GM18505 (cell line): ENCODE results near the gene RBMS3.
A peak's percentile ranks its signal among the peaks of the same experiment; 100 is the strongest.
"Not testable (repeated sequence)": the region's sequence is repeated elsewhere in the genome, so short reads cannot be mapped to it uniquely, and the experiment has no call there.

Source experiments
- ATAC-seq: cut with Tn5 transposase; IDR thresholded peaks from one replicate; pipeline ENCODE4 v1.9.1; 2021; ENCODE audit not compliant: unreplicated experiment
- POLR2A ChIP-seq: IDR thresholded peaks from 4 replicates; pipeline ENCODE4 v1.6.1; 2011; ENCODE audit warnings: borderline replicate concordance; ENCODE audit not compliant: insufficient read depth, insufficient read length; ENCODE audit errors: extremely low read depth

RBMS3 gene

GRCh38 chr3:29653680-29654079, 372.8 kb downstream of the RBMS3 start:
- no peak for ATAC-seq
- no peak for TF ChIP-seq POLR2A

- no peak for ATAC-seq
- no peak for TF ChIP-seq POLR2A
These were observed 374.3 kb downstream of the RBMS3 start for GRCh38 chr3:29655015-29655747.

- no peak for ATAC-seq
- no peak for TF ChIP-seq POLR2A
These were observed 384.8 kb downstream of the RBMS3 start for GRCh38 chr3:29665688-29666087.

GRCh38 chr3:29668233-29668632, 387.4 kb downstream of the RBMS3 start:
- no peak for ATAC-seq
- TF ChIP-seq POLR2A: no peak

GRCh38 chr3:29668728-29669127, 387.9 kb downstream of the RBMS3 start:
- no peak for ATAC-seq
- no peak for TF ChIP-seq POLR2A

- not testable (repeated sequence) for ATAC-seq
These were observed 389.6 kb downstream of the RBMS3 start for GRCh38 chr3:29670476-29670875.

GRCh38 chr3:29677421-29677820, 396.6 kb downstream of the RBMS3 start:
- TF ChIP-seq POLR2A: no peak
- ATAC-seq: no peak

- TF ChIP-seq POLR2A: no peak
These were observed 399.1 kb downstream of the RBMS3 start for GRCh38 chr3:29679944-29680343.

GRCh38 chr3:29683018-29683993, 402.4 kb downstream of the RBMS3 start:
- ATAC-seq: peak; percentile 44
- TF ChIP-seq POLR2A: no peak

More at GRCh38 chr3:29679944-29680343, 399.1 kb downstream of the RBMS3 start:
- no peak for ATAC-seq

GRCh38 chr3:29686889-29687592, 406.2 kb downstream of the RBMS3 start:
- ATAC-seq: peak; percentile 93
- no peak for TF ChIP-seq POLR2A

GRCh38 chr3:29690686-29691353, 409.9 kb downstream of the RBMS3 start:
- no peak for TF ChIP-seq POLR2A
- no peak for ATAC-seq

- no peak for ATAC-seq
- no peak for TF ChIP-seq POLR2A
These were observed 413.0 kb downstream of the RBMS3 start for GRCh38 chr3:29693863-29694262.

GRCh38 chr3:29694331-29694730, 413.5 kb downstream of the RBMS3 start:
- no peak for ATAC-seq
- TF ChIP-seq POLR2A: no peak

- TF ChIP-seq POLR2A: no peak
- no peak for ATAC-seq
These were observed 413.9 kb downstream of the RBMS3 start for GRCh38 chr3:29694783-29695182.

GRCh38 chr3:29695201-29695600, 414.3 kb downstream of the RBMS3 start:
- no peak for ATAC-seq

More at GRCh38 chr3:29695201-29695600, 414.3 kb downstream of the RBMS3 start:
- no peak for TF ChIP-seq POLR2A
